OCI-LY1 (cell line): Measurements from ENCODE around the gene SLC22A12.

ENCODE experiments used
- H2AFZ ChIP-seq: fragments of 200-600 bp; sonication (generic), shearing (Covaris generic); 2 replicates; pipeline ENCODE4 v1.6.0; 2014; ENCODE audit warnings: antibody characterized with exemption, mild to moderate bottlenecking, low read length
- H3F3A ChIP-seq: fragments of 200-600 bp; sonication (generic), shearing (Covaris generic); 2 replicates; pipeline ENCODE4 v1.6.0; 2014; ENCODE audit warnings: mild to moderate bottlenecking, antibody characterized with exemption, low read length, moderate library complexity; ENCODE audit not compliant: insufficient read depth
- H3K27ac ChIP-seq: fragments of 200-600 bp; sonication (generic); 2 replicates; pipeline ENCODE4 v1.5.1; 2014; ENCODE audit warnings: low read length, mixed run types, mild to moderate bottlenecking, low read depth; ENCODE audit not compliant: poor library complexity, severe bottlenecking
- H3K27me3 ChIP-seq: fragments of 200-600 bp; sonication (generic); 2 replicates; pipeline ENCODE4 v1.6.0; 2014; ENCODE audit warnings: antibody characterized with exemption, mild to moderate bottlenecking, low read length, moderate library complexity; ENCODE audit not compliant: insufficient read depth
- H3K36me3 ChIP-seq: fragments of 200-600 bp; sonication (generic); 2 replicates; pipeline ENCODE4 v1.6.1; 2014; ENCODE audit warnings: mild to moderate bottlenecking, antibody characterized with exemption, low read length, moderate library complexity, mixed read lengths; ENCODE audit not compliant: insufficient read depth
- H3K4me1 ChIP-seq: fragments of 200-600 bp; sonication (generic); 2 replicates; pipeline ENCODE4 v1.5.1; 2014; ENCODE audit warnings: mild to moderate bottlenecking, low read length, moderate library complexity; ENCODE audit not compliant: insufficient read depth, severe bottlenecking
- H3K4me2 ChIP-seq: fragments of 200-600 bp; sonication (generic), shearing (Covaris generic); 2 replicates; pipeline ENCODE4 v1.6.1; 2014; ENCODE audit warnings: low read length
- H3K4me3 ChIP-seq: fragments of 200-600 bp; sonication (generic); 2 replicates; pipeline ENCODE4 v1.5.1; 2014; ENCODE audit warnings: low read length, low read depth, mild to moderate bottlenecking, mixed read lengths; ENCODE audit not compliant: poor library complexity, severe bottlenecking
- H3K79me2 ChIP-seq: fragments of 200-600 bp; shearing (Covaris generic); 2 replicates; pipeline ENCODE4 v1.6.1; 2016; ENCODE audit warnings: mixed run types, low read length, mixed read lengths; ENCODE audit not compliant: insufficient read depth
- H3K9ac ChIP-seq: fragments of 200-600 bp; sonication (generic), shearing (Covaris generic); 2 replicates; pipeline ENCODE4 v1.6.1; 2014; ENCODE audit warnings: mild to moderate bottlenecking, low read length, mixed read lengths
- H3K9me2 ChIP-seq: fragments of 200-600 bp; sonication (generic), shearing (Covaris generic); 2 replicates; pipeline ENCODE4 v1.6.1; 2014; ENCODE audit warnings: low read depth, mild to moderate bottlenecking, low read length, mixed read lengths
- H3K9me3 ChIP-seq: fragments of 200-600 bp; shearing (Covaris generic); 2 replicates; pipeline ENCODE4 v1.6.1; 2014; ENCODE audit warnings: low read length, mixed read lengths
- H4K20me1 ChIP-seq: fragments of 200-600 bp; sonication (generic), shearing (Covaris generic); 2 replicates; pipeline ENCODE4 v1.6.0; 2016; ENCODE audit warnings: mild to moderate bottlenecking, low read length; ENCODE audit not compliant: insufficient read depth
- EZH2 ChIP-seq: fragments of 200-600 bp; sonication (generic), shearing (Covaris generic); IDR thresholded peaks from 2 replicates; pipeline ENCODE4 v1.8.0; 2017; ENCODE audit warnings: borderline replicate concordance, mixed run types, mild to moderate bottlenecking, antibody characterized with exemption, low read length, moderate library complexity, mixed read lengths
- TF ChIP-seq, protein P1 (sequence below): fragments of 200-600 bp; sonication (generic), shearing (Covaris generic); IDR thresholded peaks from 2 replicates; pipeline ENCODE4 v1.5.1; 2017; ENCODE audit warnings: mild to moderate bottlenecking, antibody characterized with exemption, low read length, moderate library complexity, mixed read lengths

Gene SLC22A12

GRCh38 chr11:64588701-64589100, 2.3 kb upstream of the SLC22A12 start:
- Histone ChIP-seq H3F3A (no peaks in the 10 kb centered on the region), H3K4me1 (no peaks in the 10 kb centered on the region), H3K9me2 (no peaks in the 10 kb centered on the region), H3K9me3 (no peaks in the 10 kb centered on the region), H2AFZ (no peak overlapping the region), H3K27ac (no peak overlapping the region), H3K79me2 (no peaks in the 10 kb centered on the region), H3K4me2 (no peak overlapping the region), H3K4me3 (no peak overlapping the region), H3K9ac (no peak overlapping the region), H4K20me1 (no peaks in the 10 kb centered on the region), H3K36me3 (no peaks in the 10 kb centered on the region), H3K27me3 (peaks cover 3% of the 10 kb centered on the region; the same call in 1 of the 2 replicates)
- TF ChIP-seq EZH2, result no peak
- TF ChIP-seq, protein P1, sequence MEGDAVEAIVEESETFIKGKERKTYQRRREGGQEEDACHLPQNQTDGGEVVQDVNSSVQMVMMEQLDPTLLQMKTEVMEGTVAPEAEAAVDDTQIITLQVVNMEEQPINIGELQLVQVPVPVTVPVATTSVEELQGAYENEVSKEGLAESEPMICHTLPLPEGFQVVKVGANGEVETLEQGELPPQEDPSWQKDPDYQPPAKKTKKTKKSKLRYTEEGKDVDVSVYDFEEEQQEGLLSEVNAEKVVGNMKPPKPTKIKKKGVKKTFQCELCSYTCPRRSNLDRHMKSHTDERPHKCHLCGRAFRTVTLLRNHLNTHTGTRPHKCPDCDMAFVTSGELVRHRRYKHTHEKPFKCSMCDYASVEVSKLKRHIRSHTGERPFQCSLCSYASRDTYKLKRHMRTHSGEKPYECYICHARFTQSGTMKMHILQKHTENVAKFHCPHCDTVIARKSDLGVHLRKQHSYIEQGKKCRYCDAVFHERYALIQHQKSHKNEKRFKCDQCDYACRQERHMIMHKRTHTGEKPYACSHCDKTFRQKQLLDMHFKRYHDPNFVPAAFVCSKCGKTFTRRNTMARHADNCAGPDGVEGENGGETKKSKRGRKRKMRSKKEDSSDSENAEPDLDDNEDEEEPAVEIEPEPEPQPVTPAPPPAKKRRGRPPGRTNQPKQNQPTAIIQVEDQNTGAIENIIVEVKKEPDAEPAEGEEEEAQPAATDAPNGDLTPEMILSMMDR, result no peak

GRCh38 chr11:64591257-64592233, 525 bp downstream of the SLC22A12 start:
- H3F3A ChIP-seq, result no peaks in the 10 kb centered on the region
- H3K27me3 ChIP-seq, result peaks cover 3% of the 10 kb centered on the region; the same call in 1 of the 2 replicates
- no peak overlapping the region for H3K9ac ChIP-seq
- H3K4me3 ChIP-seq, result no peak overlapping the region
- TF ChIP-seq, protein P1, result no peak
- no peak for TF ChIP-seq EZH2
- no peaks in the 10 kb centered on the region for H3K9me2 ChIP-seq
- no peak overlapping the region for H3K4me2 ChIP-seq
- no peaks in the 10 kb centered on the region for H4K20me1 ChIP-seq
- H3K36me3 ChIP-seq, result no peaks in the 10 kb centered on the region
- H3K27ac ChIP-seq, result no peak overlapping the region
- no peaks in the 10 kb centered on the region for H3K79me2 ChIP-seq
- no peak overlapping the region for H2AFZ ChIP-seq
- H3K4me1 ChIP-seq, result no peaks in the 10 kb centered on the region
- H3K9me3 ChIP-seq, result 0 out of 2 replicates have a peak, but pooled peaks cover 3% of the 10 kb centered on the region

GRCh38 chr11:64592234-64592615, 1.2 kb downstream of the SLC22A12 start:
- no peaks in the 10 kb centered on the region for H3K36me3 ChIP-seq
- H4K20me1 ChIP-seq, result no peaks in the 10 kb centered on the region
- no peaks in the 10 kb centered on the region for H3K4me1 ChIP-seq
- H3K4me2 ChIP-seq, result no peak overlapping the region
- peaks cover 3% of the 10 kb centered on the region; the same call in 1 of the 2 replicates for H3K27me3 ChIP-seq
- H3K27ac ChIP-seq, result no peak overlapping the region
- no peaks in the 10 kb centered on the region for H3K79me2 ChIP-seq
- no peak overlapping the region for H3K9ac ChIP-seq
- H3K9me2 ChIP-seq, result no peaks in the 10 kb centered on the region
- no peak for TF ChIP-seq EZH2
- TF ChIP-seq, protein P1, result no peak
- H3F3A ChIP-seq, result no peaks in the 10 kb centered on the region
- H2AFZ ChIP-seq, result no peak overlapping the region
- 0 out of 2 replicates have a peak, but pooled peaks cover 3% of the 10 kb centered on the region for H3K9me3 ChIP-seq
- H3K4me3 ChIP-seq, result no peak overlapping the region
